HG03095 (cell line): ENCODE results near the gene MYO18B.

Experiments
- ATAC-seq: cut with Tn5 transposase; IDR thresholded peaks from one replicate; pipeline ENCODE4 v1.9.1; 2021; ENCODE audit warnings: moderate library complexity; ENCODE audit not compliant: unreplicated experiment

The MYO18B gene

DNA sequence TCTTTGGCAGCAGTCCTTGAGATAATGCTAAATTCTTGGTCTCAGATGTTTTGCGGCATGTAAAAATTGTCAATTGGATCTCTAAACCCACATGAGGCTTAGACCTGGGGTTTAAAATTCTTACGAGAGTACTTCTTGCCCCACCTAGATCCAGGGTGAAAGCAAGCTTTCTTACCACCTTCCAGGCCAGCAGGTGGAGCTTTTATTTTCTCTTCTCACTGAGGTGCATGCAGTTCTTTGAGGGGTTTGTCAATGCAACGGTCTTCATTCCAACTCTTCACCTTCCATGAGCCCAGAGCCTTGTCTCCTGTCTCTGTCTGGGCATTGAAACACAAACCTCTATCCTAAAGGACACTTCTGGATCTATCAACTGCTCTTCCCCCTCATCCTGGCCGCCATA, 154.1 kb downstream of the MYO18B start:
- no peak for ATAC-seq

GRCh38 chr22:25896592-25896991, 154.6 kb downstream of the MYO18B start:
- ATAC-seq = no peak

GRCh38 chr22:25898707-25899365, 156.8 kb downstream of the MYO18B start:
- no peak for ATAC-seq

DNA sequence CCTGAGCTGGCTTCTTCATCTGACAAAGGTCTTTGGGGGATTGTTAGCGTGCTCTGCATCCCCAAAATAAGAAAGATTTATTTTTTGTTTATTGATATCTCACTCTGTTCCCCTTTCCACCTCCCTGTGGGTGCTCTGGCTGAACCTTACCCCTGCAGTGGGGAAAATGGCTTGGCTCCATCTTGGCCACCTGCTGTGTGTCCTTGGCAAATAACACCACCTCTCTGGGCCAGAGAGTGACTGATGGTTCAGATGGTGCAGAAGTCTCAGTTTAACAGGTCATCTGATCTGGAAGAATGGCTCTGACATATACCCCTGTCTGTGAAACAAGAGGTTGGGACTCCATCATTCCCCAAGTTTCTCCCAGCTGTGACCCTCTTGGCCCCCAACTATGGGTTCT, 157.6 kb downstream of the MYO18B start:
- no peak for ATAC-seq

DNA sequence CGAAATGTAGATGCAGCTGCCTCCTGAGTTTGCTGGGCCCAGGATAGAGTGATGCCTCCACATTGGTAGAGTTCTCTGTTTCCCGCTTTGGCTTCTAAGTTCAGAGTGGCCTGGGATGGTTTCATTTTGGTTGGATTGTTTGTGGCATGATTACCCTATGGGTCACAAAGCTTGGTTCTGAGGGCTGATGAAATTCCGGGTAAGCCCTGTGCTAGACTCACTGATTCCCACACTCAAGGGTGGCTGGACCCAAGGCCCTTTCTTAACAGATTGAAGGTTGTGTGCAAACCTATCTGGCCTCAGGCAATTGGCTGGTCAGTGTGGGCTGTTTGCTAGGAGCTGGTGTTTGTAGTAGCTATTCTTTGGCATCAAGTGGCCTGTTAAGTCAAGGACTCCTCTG, 158.4 kb downstream of the MYO18B start:
- ATAC-seq = no peak

GRCh38 chr22:25900880-25901279, 158.9 kb downstream of the MYO18B start:
- no peak for ATAC-seq

- no peak for ATAC-seq
Observed at GRCh38 chr22:25902402-25902801, 160.4 kb downstream of the MYO18B start.

- ATAC-seq = no peak
Observed at GRCh38 chr22:25903294-25903693, 161.3 kb downstream of the MYO18B start.

DNA sequence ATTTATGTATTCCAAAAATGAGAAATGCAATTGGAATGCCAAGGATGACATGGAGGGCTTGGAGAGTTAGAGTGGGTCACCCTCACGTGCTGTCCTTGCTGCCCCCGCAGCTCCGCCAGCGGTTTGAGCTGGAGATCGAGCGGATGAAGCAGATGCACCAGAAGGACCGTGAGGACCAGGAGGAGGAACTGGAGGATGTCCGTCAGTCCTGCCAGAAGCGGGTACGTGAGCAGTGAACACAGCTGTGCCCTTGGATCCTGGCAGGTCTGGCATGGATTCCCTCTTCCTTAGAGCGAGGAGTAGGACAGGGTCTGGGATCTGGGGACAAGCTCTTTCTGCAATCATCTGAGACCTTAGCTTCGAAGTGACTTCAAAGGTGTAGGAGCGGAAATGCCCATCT, 166.2 kb downstream of the MYO18B start:
- no peak for ATAC-seq

GRCh38 chr22:25908755-25909154, 166.8 kb downstream of the MYO18B start:
- ATAC-seq = no peak

- ATAC-seq = no peak
Observed at GRCh38 chr22:25909614-25910387, 167.8 kb downstream of the MYO18B start.

DNA sequence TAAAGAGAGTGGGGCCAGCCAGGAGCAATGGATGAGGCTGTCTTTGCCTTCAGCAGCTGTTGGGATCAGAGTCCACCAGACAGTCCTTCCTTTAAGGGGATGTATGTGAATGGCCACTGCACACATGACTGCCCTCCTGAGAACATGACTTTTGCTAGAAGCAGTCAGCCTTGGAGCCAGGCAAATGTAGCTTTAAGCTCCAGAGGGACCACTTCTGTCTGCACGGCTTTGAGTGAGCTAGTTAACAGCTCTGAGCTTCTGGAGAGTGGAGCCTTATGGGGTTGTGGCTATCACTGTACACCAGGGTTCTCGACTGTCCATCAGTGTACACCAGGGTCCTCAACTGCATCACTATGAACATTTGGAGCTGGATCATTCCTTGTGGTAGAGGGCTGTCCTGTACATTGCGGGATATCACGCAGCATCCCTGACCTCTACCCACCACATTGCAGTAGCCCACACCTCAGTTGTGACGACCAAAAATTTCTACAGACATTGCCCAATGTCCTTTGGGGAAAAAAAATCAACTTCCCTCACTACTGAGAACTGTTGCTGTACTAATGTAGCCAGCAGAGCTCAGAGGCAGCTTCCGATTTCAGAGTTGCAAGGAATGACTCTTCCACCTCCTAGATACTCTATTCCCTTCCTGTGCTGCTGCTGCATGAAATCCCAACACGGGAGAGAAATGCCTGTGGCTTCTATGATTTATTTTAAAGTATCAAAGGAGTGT, 169.4 kb downstream of the MYO18B start:
- ATAC-seq = no peak

DNA sequence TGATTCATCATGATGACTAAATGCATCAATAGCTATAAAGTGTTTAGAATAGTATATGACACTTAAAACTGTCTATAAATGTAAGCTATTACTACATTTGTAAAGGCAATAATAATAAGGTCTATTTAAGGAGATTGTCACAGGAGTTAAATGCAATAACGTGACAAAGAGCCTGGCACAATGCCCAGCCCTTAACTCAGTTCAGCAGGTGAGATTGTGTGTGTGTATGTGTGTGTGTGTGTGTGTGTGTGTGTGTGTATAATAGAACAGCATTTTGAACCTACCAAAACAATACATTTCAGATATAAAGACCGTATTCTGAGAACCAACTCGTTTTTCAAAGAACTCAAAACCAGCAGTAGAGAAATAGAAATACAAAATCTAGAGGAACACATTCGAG, 177.5 kb downstream of the MYO18B start:
- no peak for ATAC-seq

DNA sequence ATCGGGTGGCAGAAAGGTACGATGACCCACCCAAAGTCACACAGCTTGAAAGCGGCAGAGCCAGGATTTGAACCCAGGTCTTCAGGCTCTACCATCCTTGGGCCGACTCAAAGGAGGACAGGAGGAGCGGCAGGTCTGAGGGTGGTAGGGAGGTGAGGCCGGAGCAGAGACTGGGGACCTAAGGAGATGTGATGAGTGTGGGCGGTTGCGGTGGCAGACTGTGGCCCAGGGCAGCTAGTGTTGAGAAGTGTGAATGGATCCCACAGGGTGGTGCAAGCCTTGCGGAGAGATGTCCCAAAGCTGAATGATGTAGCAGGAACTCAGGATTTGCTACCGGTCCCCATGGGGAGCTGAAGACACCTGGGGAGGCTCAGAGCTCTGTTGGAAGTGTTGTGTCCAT, 180.2 kb downstream of the MYO18B start:
- ATAC-seq = no peak

DNA sequence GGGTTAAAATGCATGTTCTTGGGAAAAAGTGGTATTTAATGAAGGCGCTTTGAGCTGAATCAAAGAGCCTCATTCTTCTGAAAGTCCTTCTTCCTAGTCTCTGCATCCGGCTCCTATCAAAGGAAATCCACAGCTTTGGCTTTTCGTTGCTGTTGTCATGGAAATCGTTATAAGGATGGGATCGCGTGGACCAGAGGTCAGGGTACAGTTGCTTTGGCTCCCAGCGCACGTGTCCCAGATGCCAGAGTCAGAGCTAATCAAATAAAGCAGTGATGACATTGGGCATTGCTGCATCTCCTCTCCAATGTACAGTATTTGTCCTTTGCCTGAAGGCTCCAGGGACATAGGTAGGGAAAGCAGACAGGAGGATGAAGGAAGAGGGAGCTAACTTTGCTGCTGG, 181.9 kb downstream of the MYO18B start:
- ATAC-seq = no peak

GRCh38 chr22:25928038-25928437, 186.1 kb downstream of the MYO18B start:
- ATAC-seq = no peak

- no peak for ATAC-seq
Observed at GRCh38 chr22:25929321-25929878, 187.4 kb downstream of the MYO18B start.

DNA sequence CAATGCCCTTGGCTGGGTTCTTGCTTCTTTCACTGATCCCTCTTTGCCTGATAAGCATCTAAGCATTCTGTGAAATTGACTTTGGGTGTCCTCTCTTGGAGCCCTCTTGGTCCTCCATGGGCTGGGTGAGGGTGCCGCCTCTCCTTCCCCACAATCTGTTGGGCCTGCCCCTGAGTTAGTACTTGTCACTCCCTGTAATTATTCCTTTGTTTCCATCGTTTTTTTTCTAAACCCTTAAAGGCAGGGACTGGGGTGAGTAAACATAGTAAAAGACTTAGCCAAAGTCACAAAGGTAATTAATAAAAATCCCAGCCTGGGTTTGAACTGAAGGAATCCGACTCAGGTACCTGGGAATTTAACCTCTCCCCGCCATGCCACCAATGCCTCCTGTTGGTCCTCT, 188.1 kb downstream of the MYO18B start:
- no peak for ATAC-seq

DNA sequence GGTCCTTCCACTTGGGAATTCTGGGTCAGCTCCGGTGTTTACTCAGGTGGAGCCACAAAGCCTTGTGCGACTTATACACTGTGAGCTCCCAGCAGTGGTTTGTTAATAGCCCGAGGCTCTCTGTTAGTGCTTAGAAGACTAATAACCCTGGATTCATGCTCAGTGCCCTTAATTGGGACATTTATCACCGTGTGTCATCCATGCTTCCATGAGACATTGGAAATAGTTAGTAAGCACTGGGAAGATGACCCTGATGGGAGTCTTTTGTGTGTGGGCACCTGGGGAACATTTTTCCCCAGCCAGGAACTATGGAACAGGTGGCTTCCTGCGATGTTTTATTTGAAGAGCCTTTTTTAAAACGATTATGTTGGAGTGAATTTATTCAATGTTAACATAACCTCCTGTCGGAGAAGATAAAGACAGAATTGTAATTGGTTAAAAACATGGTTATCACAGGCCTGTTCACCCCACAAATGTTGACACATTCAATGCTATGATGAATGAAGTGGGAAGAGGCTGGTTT, 188.9 kb downstream of the MYO18B start:
- no peak for ATAC-seq

- ATAC-seq = no peak
Observed at GRCh38 chr22:25933158-25933788, 191.3 kb downstream of the MYO18B start.
